GM12878 (cell line): ENCODE data around the gene POU2AF2. TPM values are rescaled to one million over a fixed set of nuclear protein-coding genes. Genes with fewer than 3 reads are reported as not detected.

Experiments used
- ATAC-seq: fragments of 200-7000 bp; cut with Tn5 transposase; 3 replicates; pipeline ENCODE4 v1.9.1; 2020; ENCODE audit warnings: mild to moderate bottlenecking, moderate library complexity
- BruUV-seq: library from RNA; stranded (reverse); fragments of 400-500 nt; replicated peaks from 2 replicates; lab custom pipeline; 2021; lab: Mats Ljungman, UMichigan
- CTCF ChIA-PET: fragments of 300-600 bp; sonication (Branson Sonifier 250); formaldehyde crosslinking; extraction: SDS; loops from one replicate; lab custom pipeline; 2021; ENCODE audit warnings: inconsistent platforms; lab: Yijun Ruan, JAX
- POLR2A ChIA-PET: fragments of 350-600 bp; formaldehyde crosslinking; extraction: SDS; loops from one replicate; lab custom pipeline; 2021; ENCODE audit warnings: inconsistent platforms; lab: Charles Lee
- RAD21 ChIA-PET: fragments of 300-600 bp; sonication (Branson Sonifier 250); formaldehyde crosslinking; loops from one replicate; lab custom pipeline; 2023; ENCODE audit warnings: antibody characterized with exemption; ENCODE audit not compliant: unreplicated experiment; lab: Charles Lee
- SMC1A ChIA-PET: fragments of 300-600 bp; sonication (Branson Sonifier 250); formaldehyde crosslinking; loops from one replicate; lab custom pipeline; 2023; ENCODE audit not compliant: unreplicated experiment, uncharacterized antibody; lab: Charles Lee
- DNase-seq: peaks from one replicate; pipeline ENCODE4 v3.0.0-alpha.2; 2011; ENCODE audit warnings: low read depth, low spot score
- FAIRE-seq: peaks from 3 replicates; lab custom pipeline; 2011; peaks lifted over from hg19 to GRCh38; lab: Jason Lieb, UNC
- H2AFZ ChIP-seq: 2 replicates; pipeline ENCODE4 v1.6.0; 2011; ENCODE audit warnings: low read depth, low read length, control low read depth; ENCODE audit not compliant: control insufficient read depth
- H3K27ac ChIP-seq: 2 replicates; pipeline ENCODE4 v1.5.1; 2011; ENCODE audit warnings: control low read depth; ENCODE audit not compliant: control insufficient read depth, insufficient read depth
- H3K27me3 ChIP-seq, 2 experiments: replicated peaks in 1 of 2; 2 replicates each; pipeline versions ENCODE4 v1.6.0 to v1.6.1; 2011; ENCODE audit warnings: low read length in 1 of 2; ENCODE audit not compliant: control insufficient read depth in 2 of 2, insufficient read depth in 2 of 2
- H3K36me3 ChIP-seq, 2 experiments: 2 replicates each; pipeline ENCODE4 v1.5.1; 2011; ENCODE audit warnings: low read length in 1 of 2; ENCODE audit not compliant: control insufficient read depth in 2 of 2, insufficient read depth in 2 of 2
- H3K4me1 ChIP-seq: 2 replicates; pipeline ENCODE4 v1.6.1; 2011; ENCODE audit warnings: mild to moderate bottlenecking, low read length, moderate library complexity, mixed read lengths; ENCODE audit not compliant: control insufficient read depth, insufficient read depth
- H3K4me2 ChIP-seq: 2 replicates; pipeline ENCODE4 v1.6.0; 2011; ENCODE audit warnings: control low read depth; ENCODE audit not compliant: control insufficient read depth, insufficient read depth
- H3K4me3 ChIP-seq: fragments of 200-600 bp; sonication (generic); 2 replicates; pipeline ENCODE4 v1.5.1; 2016
- H3K79me2 ChIP-seq: 2 replicates; pipeline ENCODE4 v1.6.0; 2011; ENCODE audit warnings: low read length; ENCODE audit not compliant: control insufficient read depth, insufficient read depth
- H3K9ac ChIP-seq: 2 replicates; pipeline ENCODE4 v1.8.0; 2011; ENCODE audit warnings: low read length, control low read depth, mixed read lengths; ENCODE audit not compliant: control insufficient read depth, insufficient read depth
- H3K9me3 ChIP-seq: replicated peaks from 3 replicates; pipeline ENCODE4 v1.5.1; 2011; ENCODE audit warnings: mild to moderate bottlenecking, low read length; ENCODE audit not compliant: control insufficient read depth, insufficient read depth
- H4K20me1 ChIP-seq: 2 replicates; pipeline ENCODE4 v1.6.0; 2011; ENCODE audit not compliant: control insufficient read depth, insufficient read depth
- BCL3 ChIP-seq: IDR thresholded peaks from 2 replicates; pipeline ENCODE4 v1.6.1; 2011; ENCODE audit warnings: borderline replicate concordance, low read depth, mild to moderate bottlenecking, moderate library complexity, low read length; ENCODE audit not compliant: insufficient read depth, poor library complexity, severe bottlenecking
- BRCA1 ChIP-seq: IDR thresholded peaks from 2 replicates; pipeline ENCODE4 v1.6.1; 2011; ENCODE audit warnings: low read depth, low read length, improper control_type of control experiment
- CREM ChIP-seq: IDR thresholded peaks from 2 replicates; pipeline ENCODE4 v1.6.1; 2014; ENCODE audit warnings: antibody characterized with exemption, low read depth
- EED ChIP-seq: sonication (generic); IDR thresholded peaks from 2 replicates; pipeline ENCODE4 v1.6.1; 2016; ENCODE audit warnings: antibody characterized with exemption, low read depth
- PML ChIP-seq: IDR thresholded peaks from 2 replicates; pipeline ENCODE4 v1.6.1; 2012; ENCODE audit warnings: low read length, inconsistent platforms
- POLR2AphosphoS2 ChIP-seq: IDR thresholded peaks from 2 replicates; pipeline ENCODE4 v1.6.1; 2011; ENCODE audit warnings: low read depth, mild to moderate bottlenecking, low read length, improper control_type of control experiment, moderate library complexity
- POLR2AphosphoS5 ChIP-seq: IDR thresholded peaks from 2 replicates; pipeline ENCODE4 v1.6.1; 2011; ENCODE audit warnings: mild to moderate bottlenecking, low read length, inconsistent platforms
- RELB ChIP-seq: fragments of 450-650 bp; IDR thresholded peaks from 2 replicates; pipeline ENCODE4 v1.6.1; 2017; ENCODE audit warnings: low read depth, mild to moderate bottlenecking, moderate library complexity
- SIN3A ChIP-seq: IDR thresholded peaks from 2 replicates; pipeline ENCODE4 v1.6.1; 2012; ENCODE audit warnings: low read depth, low read length, improper control_type of control experiment
- SKIL ChIP-seq: fragments of 450-650 bp; IDR thresholded peaks from 2 replicates; pipeline ENCODE4 v1.6.1; 2017; ENCODE audit warnings: mild to moderate bottlenecking, low read depth, inconsistent platforms; ENCODE audit not compliant: poor library complexity, severe bottlenecking
- WRNIP1 ChIP-seq: IDR thresholded peaks from 2 replicates; pipeline ENCODE4 v1.6.1; 2011; ENCODE audit warnings: low read depth, low read length, improper control_type of control experiment, borderline replicate concordance
- YBX1 ChIP-seq: fragments of 450-650 bp; IDR thresholded peaks from 2 replicates; pipeline ENCODE4 v1.6.1; 2016; ENCODE audit warnings: antibody characterized with exemption
- ZNF207 ChIP-seq: fragments of 450-650 bp; IDR thresholded peaks from 2 replicates; pipeline ENCODE4 v1.6.1; 2014; ENCODE audit warnings: antibody characterized with exemption, mild to moderate bottlenecking, borderline replicate concordance
- ZNF274 ChIP-seq: IDR thresholded peaks from one replicate; pipeline ENCODE4 v1.8.0; 2011; ENCODE audit not compliant: insufficient read length, insufficient read depth
- ZZZ3 ChIP-seq: IDR thresholded peaks from 2 replicates; pipeline ENCODE4 v1.6.1; 2011; ENCODE audit warnings: low read depth; ENCODE audit not compliant: control insufficient read depth, insufficient read length
- WGBS: methylation state at CpG from one replicate; pipeline ENCODE4 v1.1.6; 2016; ENCODE audit warnings: low lambda C conversion rate; ENCODE audit not compliant: insufficient replicate concordance, insufficient coverage; ENCODE audit errors: missing lambda C conversion rate; 5-methylcytosine and 5-hydroxymethylcytosine counted together
- in situ Hi-C: fragments of 300-500 bp; cut with MboI; formaldehyde crosslinking; loops from 9 replicates; pipeline ENCODE4 v1.14.3; 2018; ENCODE audit warnings: mixed read lengths
- intact Hi-C: fragments of 100-400 bp; cut with micrococcal nuclease; formaldehyde crosslinking; loops from one replicate; pipeline ENCODE4 v1.14.2; 2022; ENCODE audit not compliant: unreplicated experiment
- polyA plus RNA-seq, 11 experiments: library from polyadenylated mRNA; depleted of rRNA in 4 of 11; unstranded in 6 of 11; stranded (reverse) in 5 of 11; fragments of >200 nt; fragmentation: Nextera tagmentation in 4 of 11; fragmentation: Illumina TruSeq in 1 of 11; extraction: Ambion mirVana in 4 of 11; extraction: Trizol in 1 of 11; gene quantifications; 1 replicate in 1 of 11; 2 replicates in 10 of 11; pipeline versions ENCODE4 v1.2.1 to v1.2.3, GENCODE V29; 2011 to 2016; ENCODE audit warnings: inconsistent platforms in 2 of 11, missing spikeins in 2 of 11, low read depth in 1 of 11
- total RNA-seq, 4 experiments: library from RNA; depleted of rRNA in 3 of 4; stranded (reverse); fragments of >200 nt in 3 of 4; fragmentation: Illumina TruSeq in 1 of 4; extraction: Trizol in 1 of 4; gene quantifications; 2 replicates each; pipeline versions ENCODE4 v1.2.1 to v1.2.3, GENCODE V29; 2013 to 2021
- TF ChIP-seq, protein P1 (sequence below): fragments of 450-650 bp; IDR thresholded peaks from 2 replicates; pipeline ENCODE4 v1.6.1; 2017; ENCODE audit warnings: mild to moderate bottlenecking, moderate library complexity

The POU2AF2 gene
- total and polyA plus RNA-seq, 10 of the 15 experiments (the other 5 are each of a cell fraction or from before 2014, with no cell fraction given), result not detected

DNA sequence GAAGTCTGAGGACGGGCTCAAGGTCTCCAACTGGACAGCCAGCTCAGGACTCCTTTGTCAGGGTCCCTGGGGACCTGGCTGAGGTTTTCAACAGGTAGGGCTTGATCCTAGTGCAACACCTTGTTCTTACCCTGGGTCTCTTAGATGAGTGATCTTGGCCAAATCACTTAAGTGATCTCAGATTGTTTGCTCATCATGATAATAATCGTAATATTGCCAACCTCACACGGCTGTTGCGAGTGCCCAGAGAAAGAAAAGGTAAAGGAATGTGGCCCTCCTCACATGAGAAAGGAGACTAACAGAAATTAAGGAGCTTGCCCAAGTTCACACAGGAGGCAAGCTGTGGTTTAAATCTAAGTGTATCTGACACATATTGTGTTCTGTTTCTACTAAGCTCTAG, 81.3 kb downstream of the POU2AF2 start:
- H3K4me3 ChIP-seq, result no peak overlapping the region
- no peak overlapping the region for H3K9ac ChIP-seq
- peaks cover 2% of the 10 kb centered on the region; the same call in 1 of the 2 replicates for H3K4me1 ChIP-seq
- H4K20me1 ChIP-seq, result no peaks in the 10 kb centered on the region
- no peaks in the 10 kb centered on the region for H3K79me2 ChIP-seq
- no peaks in the 10 kb centered on the region for H3K36me3 ChIP-seq
- no TSS peak for BruUV-seq
- in situ Hi-C loops, result no loop called here
- no peaks in the 10 kb centered on the region; a peak in 2 of 4 replicates for H3K27me3 ChIP-seq
- POLR2A ChIA-PET, result no interaction called here
- H3K9me3 ChIP-seq, result no peaks in the 10 kb centered on the region
- SMC1A ChIA-PET, result interaction anchor here (0.9 to 1.4 kb wide), 4 partner anchors 36 to 96 kb away, joined by 3 to 4 read pairs (median 3); no protein-coding TSS in a partner anchor
- DNase-seq, result no peak
- CTCF ChIA-PET, result interaction anchor here (0.7 to 3.0 kb wide), 7 partner anchors 10 to 120 kb away, joined by 3 to 17 read pairs (median 3); no protein-coding TSS in a partner anchor
- intact Hi-C loops, result no loop called here
- WGBS, result 70% methylated on average over 4 of the region's 4 CpGs
- no peak overlapping the region for H3K27ac ChIP-seq
- H3K4me2 ChIP-seq, result no peak overlapping the region
- RAD21 ChIA-PET, result interaction anchor here (0.6 to 1.1 kb wide), 2 partner anchors 91 to 96 kb away, joined by 3 read pairs; no protein-coding TSS in a partner anchor
- ATAC-seq, result no peak
- FAIRE-seq, result no peak
- H2AFZ ChIP-seq, result no peak overlapping the region
- TF ChIP-seq PML (no peak), EED (no peak), YBX1 (no peak), CREM (no peak), POLR2AphosphoS2 (no peak), BCL3 (no peak), SIN3A (no peak), ZZZ3 (no peak), POLR2AphosphoS5 (no peak), SKIL (no peak), BRCA1 (no peak), ZNF274 (no peak), WRNIP1 (no peak), ZNF207 (no peak), RELB (no peak)
- TF ChIP-seq, protein P1, sequence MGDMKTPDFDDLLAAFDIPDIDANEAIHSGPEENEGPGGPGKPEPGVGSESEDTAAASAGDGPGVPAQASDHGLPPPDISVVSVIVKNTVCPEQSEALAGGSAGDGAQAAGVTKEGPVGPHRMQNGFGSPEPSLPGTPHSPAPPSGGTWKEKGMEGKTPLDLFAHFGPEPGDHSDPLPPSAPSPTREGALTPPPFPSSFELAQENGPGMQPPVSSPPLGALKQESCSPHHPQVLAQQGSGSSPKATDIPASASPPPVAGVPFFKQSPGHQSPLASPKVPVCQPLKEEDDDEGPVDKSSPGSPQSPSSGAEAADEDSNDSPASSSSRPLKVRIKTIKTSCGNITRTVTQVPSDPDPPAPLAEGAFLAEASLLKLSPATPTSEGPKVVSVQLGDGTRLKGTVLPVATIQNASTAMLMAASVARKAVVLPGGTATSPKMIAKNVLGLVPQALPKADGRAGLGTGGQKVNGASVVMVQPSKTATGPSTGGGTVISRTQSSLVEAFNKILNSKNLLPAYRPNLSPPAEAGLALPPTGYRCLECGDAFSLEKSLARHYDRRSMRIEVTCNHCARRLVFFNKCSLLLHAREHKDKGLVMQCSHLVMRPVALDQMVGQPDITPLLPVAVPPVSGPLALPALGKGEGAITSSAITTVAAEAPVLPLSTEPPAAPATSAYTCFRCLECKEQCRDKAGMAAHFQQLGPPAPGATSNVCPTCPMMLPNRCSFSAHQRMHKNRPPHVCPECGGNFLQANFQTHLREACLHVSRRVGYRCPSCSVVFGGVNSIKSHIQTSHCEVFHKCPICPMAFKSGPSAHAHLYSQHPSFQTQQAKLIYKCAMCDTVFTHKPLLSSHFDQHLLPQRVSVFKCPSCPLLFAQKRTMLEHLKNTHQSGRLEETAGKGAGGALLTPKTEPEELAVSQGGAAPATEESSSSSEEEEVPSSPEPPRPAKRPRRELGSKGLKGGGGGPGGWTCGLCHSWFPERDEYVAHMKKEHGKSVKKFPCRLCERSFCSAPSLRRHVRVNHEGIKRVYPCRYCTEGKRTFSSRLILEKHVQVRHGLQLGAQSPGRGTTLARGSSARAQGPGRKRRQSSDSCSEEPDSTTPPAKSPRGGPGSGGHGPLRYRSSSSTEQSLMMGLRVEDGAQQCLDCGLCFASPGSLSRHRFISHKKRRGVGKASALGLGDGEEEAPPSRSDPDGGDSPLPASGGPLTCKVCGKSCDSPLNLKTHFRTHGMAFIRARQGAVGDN, result no peak
